LNCaP clone FGC (cell line): ENCODE measurements around the gene FXYD4.

Experiments
- DNase-seq: peaks from one replicate; pipeline ENCODE4 v3.0.0-alpha.2; 2011; ENCODE audit warnings: low read depth
- H3K4me3 ChIP-seq: 2 replicates; pipeline ENCODE4 v1.5.1; 2011; ENCODE audit warnings: mild to moderate bottlenecking, low read depth, low read length, control low read depth
- CTCF ChIP-seq: IDR thresholded peaks from 2 replicates; pipeline ENCODE4 v1.5.1; 2012; ENCODE audit warnings: mild to moderate bottlenecking; ENCODE audit not compliant: control insufficient read depth, insufficient read depth; ENCODE audit errors: extremely low read depth

Gene FXYD4

DNA sequence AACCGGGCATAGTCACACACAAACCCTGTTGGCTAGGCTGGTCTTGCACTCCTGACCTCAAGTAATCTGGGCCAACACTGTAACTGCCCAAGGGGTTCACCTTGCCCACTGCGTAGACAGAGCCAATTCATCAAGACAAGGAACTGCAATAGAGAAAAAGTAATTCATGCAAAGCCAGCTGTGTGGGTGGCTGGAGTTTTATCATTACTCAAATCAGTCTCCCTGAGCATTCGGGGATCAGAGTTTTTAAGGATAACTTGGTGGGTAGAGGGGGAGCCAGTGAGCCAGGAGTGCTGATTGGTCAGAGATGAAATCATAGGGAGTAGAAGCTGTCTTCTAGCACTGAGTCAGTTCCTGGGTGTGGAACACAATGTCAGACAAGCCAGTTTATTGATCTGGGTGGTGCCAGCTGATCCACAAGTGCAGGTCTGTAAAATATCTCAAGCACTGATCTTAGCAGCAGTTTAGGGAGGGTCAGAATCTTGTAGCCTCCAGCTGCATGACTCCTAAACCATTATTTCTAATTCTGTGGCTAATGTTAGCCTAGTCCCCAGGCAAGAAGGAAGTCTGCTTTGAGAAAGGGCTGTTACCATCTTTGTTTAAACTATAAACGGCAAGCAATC, 15.6 kb upstream of the FXYD4 start:
- H3K4me3 ChIP-seq = no peak overlapping the region
- DNase-seq = no peak

DNA sequence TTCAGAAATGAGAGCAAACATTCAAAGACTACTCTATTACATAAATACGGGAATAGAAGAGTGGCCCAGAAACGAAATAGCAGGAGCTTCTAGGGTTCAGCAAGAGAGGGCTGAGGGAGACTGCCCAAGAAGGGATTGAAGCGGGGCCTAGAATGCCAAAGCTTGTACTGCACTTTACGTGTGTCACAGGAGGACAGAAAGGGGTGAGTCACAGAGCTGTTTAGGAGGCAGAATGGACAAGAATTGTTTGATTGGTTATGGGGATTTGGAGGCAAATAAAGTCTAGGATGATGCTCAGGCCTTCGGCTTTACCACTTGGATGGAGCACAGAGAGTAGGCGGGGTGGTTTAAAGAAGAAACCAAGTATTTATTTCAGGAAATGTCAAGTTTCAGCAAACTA, 11.3 kb upstream of the FXYD4 start:
- no peak for TF ChIP-seq CTCF
- DNase-seq = no peak
- H3K4me3 ChIP-seq = no peak overlapping the region

More for the DNA sequence above, 15.6 kb upstream of the FXYD4 start:
- TF ChIP-seq CTCF = no peak

DNA sequence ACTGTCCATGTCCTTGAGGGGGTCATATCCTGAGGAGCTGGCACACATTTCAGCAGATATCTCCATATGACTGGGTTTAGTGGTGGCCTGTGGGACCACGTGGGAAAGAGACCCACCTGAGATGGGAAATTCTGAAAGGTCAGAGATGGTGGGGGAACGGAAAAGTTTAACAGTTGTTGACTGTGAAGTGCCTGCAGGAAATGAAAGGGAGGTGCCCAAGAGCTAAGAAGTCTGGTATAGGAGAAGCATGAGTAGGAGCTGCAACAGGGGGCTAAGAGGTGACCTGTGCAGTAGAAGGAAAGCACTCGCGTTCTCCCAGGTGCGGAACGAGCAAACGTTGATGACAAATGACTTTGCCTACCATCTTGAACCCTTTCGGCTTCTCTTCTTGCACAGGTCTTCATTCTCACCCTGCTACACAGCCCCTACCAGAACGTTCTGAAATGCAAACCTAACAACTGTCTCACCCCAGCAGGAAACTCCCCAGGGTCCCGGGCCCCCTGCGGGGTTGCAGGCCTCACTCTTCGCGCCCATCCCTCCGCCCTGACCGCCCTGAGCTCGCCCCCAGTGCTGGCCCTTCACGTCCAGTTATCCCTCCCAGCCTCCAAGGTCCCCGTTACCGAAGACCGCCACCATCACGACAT, 9.8 kb upstream of the FXYD4 start:
- no peak for TF ChIP-seq CTCF
- no peak overlapping the region for H3K4me3 ChIP-seq
- DNase-seq = no peak

GRCh38 chr10:43362191-43362839, 9.1 kb upstream of the FXYD4 start:
- DNase-seq = no peak
- no peak overlapping the region for H3K4me3 ChIP-seq
- no peak for TF ChIP-seq CTCF

DNA sequence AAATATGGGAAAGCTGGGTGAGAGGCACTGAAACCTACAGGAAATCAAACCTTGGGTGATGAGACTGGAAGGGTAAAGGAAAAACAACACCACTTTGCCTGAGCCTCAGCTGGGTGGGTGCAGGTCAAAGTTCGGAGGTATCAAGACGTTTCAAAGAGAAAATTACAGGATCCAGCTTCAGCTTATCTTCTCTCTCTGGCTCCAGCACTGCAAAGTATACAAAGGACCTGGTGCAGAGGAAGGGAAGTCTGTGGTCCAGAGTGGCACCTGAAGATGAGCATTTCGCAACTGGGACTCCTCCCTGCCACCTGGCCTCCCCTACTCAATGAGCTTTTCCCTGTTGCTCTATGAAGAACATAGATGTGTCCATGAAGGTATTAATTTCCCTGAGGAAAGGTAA, 6.4 kb upstream of the FXYD4 start:
- no peak for TF ChIP-seq CTCF
- H3K4me3 ChIP-seq = no peak overlapping the region
- no peak for DNase-seq

GRCh38 chr10:43369921-43370320, 1.5 kb upstream of the FXYD4 start:
- no peak for TF ChIP-seq CTCF
- no peak for DNase-seq
- H3K4me3 ChIP-seq = no peak overlapping the region
